ENCODE data around the gene GPC1. TPM values are rescaled to one million over a fixed set of nuclear protein-coding genes. Genes with fewer than 3 reads are reported as not detected.
A peak's percentile ranks its signal among the peaks of the same experiment; 100 is the strongest.
"Not testable (repeated sequence)": the region's sequence is repeated elsewhere in the genome, so short reads cannot be mapped to it uniquely, and the experiment has no call there.

Gene GPC1
- 0.19 TPM for polyA plus RNA-seq (2012; ENCODE audit: low read depth, missing spikeins)

GRCh38 chr2:240435457-240435947 lies at the start of gene GPC1:
GPC1 (plus strand) TSS chr2:240435663; CDS start chr2:240435919, 256 bp downstream.
- no peak for TF ChIP-seq POLR2A (IDR thresholded peaks at IDR 0.05; ENCODE audit: low read depth, low read length)
- no peak for TF ChIP-seq TAF1 (IDR thresholded peaks at IDR 0.05; ENCODE audit: low read depth, low read length)
- no peak for TF ChIP-seq PAX5 (IDR thresholded peaks at IDR 0.05; ENCODE audit: insufficient read depth, low read length, severe bottlenecking)
- TF ChIP-seq POLR2AphosphoS5 (IDR thresholded peaks at IDR 0.05; ENCODE audit: low read depth, low read length): no peak
- TF ChIP-seq POU2F2 (IDR thresholded peaks at IDR 0.05; ENCODE audit: low read depth, low read length): no peak
- no peak for TF ChIP-seq SPI1 (IDR thresholded peaks at IDR 0.05; ENCODE audit: low read depth, low read length)
- DNase-seq (ENCODE audit: insufficient read length, low spot score) (peak; percentile 75), FAIRE-seq (no peak)

- TF ChIP-seq TAF1 (IDR thresholded peaks at IDR 0.05; ENCODE audit: low read depth, low read length) (no peak), PAX5 (IDR thresholded peaks at IDR 0.05; ENCODE audit: insufficient read depth, low read length, severe bottlenecking) (no peak)
- FAIRE-seq: no peak
- DNase-seq (ENCODE audit: insufficient read length, low spot score): no peak
Observed at GRCh38 chr2:240386326-240386725, 49.1 kb upstream of the GPC1 start.

- not testable (repeated sequence) for FAIRE-seq; DNase-seq (ENCODE audit: insufficient read length, low spot score)
Observed at GRCh38 chr2:240386743-240387142, 48.7 kb upstream of the GPC1 start.

GRCh38 chr2:240387325-240387668 lies 48.2 kb upstream of the GPC1 start:
- DNase-seq (ENCODE audit: insufficient read length, low spot score) (no peak), FAIRE-seq (no peak)
- TF ChIP-seq SPI1 (IDR thresholded peaks at IDR 0.05; ENCODE audit: low read depth, low read length) (no peak), POLR2A (IDR thresholded peaks at IDR 0.05; ENCODE audit: low read depth, low read length) (no peak), POU2F2 (IDR thresholded peaks at IDR 0.05; ENCODE audit: low read depth, low read length) (no peak)

- TF ChIP-seq TAF1 (IDR thresholded peaks at IDR 0.05; ENCODE audit: low read depth, low read length) (no peak), PAX5 (IDR thresholded peaks at IDR 0.05; ENCODE audit: insufficient read depth, low read length, severe bottlenecking) (no peak), POU2F2 (IDR thresholded peaks at IDR 0.05; ENCODE audit: low read depth, low read length) (no peak), SPI1 (IDR thresholded peaks at IDR 0.05; ENCODE audit: low read depth, low read length) (no peak), POLR2AphosphoS5 (IDR thresholded peaks at IDR 0.05; ENCODE audit: low read depth, low read length) (no peak), POLR2A (IDR thresholded peaks at IDR 0.05; ENCODE audit: low read depth, low read length) (no peak)
- no peak for DNase-seq (ENCODE audit: insufficient read length, low spot score)
- FAIRE-seq: no peak
Observed at GRCh38 chr2:240387669-240388358, 47.6 kb upstream of the GPC1 start.

GRCh38 chr2:240388471-240389301 lies 46.8 kb upstream of the GPC1 start:
- FAIRE-seq: no peak
- DNase-seq (ENCODE audit: insufficient read length, low spot score): no peak
- TF ChIP-seq POLR2AphosphoS5 (IDR thresholded peaks at IDR 0.05; ENCODE audit: low read depth, low read length) (no peak), PAX5 (IDR thresholded peaks at IDR 0.05; ENCODE audit: insufficient read depth, low read length, severe bottlenecking) (no peak), SPI1 (IDR thresholded peaks at IDR 0.05; ENCODE audit: low read depth, low read length) (no peak), POLR2A (IDR thresholded peaks at IDR 0.05; ENCODE audit: low read depth, low read length) (no peak), POU2F2 (IDR thresholded peaks at IDR 0.05; ENCODE audit: low read depth, low read length) (no peak), TAF1 (IDR thresholded peaks at IDR 0.05; ENCODE audit: low read depth, low read length) (no peak)

- no peak for DNase-seq (ENCODE audit: insufficient read length, low spot score)
- no peak for FAIRE-seq
- no peak for TF ChIP-seq SPI1 (IDR thresholded peaks at IDR 0.05; ENCODE audit: low read depth, low read length)
- no peak for TF ChIP-seq POU2F2 (IDR thresholded peaks at IDR 0.05; ENCODE audit: low read depth, low read length)
- TF ChIP-seq POLR2A (IDR thresholded peaks at IDR 0.05; ENCODE audit: low read depth, low read length): no peak
- TF ChIP-seq PAX5 (IDR thresholded peaks at IDR 0.05; ENCODE audit: insufficient read depth, low read length, severe bottlenecking): no peak
- no peak for TF ChIP-seq POLR2AphosphoS5 (IDR thresholded peaks at IDR 0.05; ENCODE audit: low read depth, low read length)
- TF ChIP-seq TAF1 (IDR thresholded peaks at IDR 0.05; ENCODE audit: low read depth, low read length): no peak
Observed at GRCh38 chr2:240389302-240389805, 46.1 kb upstream of the GPC1 start.

- TF ChIP-seq POLR2AphosphoS5 (IDR thresholded peaks at IDR 0.05; ENCODE audit: low read depth, low read length) (no peak), POU2F2 (IDR thresholded peaks at IDR 0.05; ENCODE audit: low read depth, low read length) (no peak), POLR2A (IDR thresholded peaks at IDR 0.05; ENCODE audit: low read depth, low read length) (no peak), SPI1 (IDR thresholded peaks at IDR 0.05; ENCODE audit: low read depth, low read length) (no peak), TAF1 (IDR thresholded peaks at IDR 0.05; ENCODE audit: low read depth, low read length) (no peak), PAX5 (IDR thresholded peaks at IDR 0.05; ENCODE audit: insufficient read depth, low read length, severe bottlenecking) (no peak)
- DNase-seq (ENCODE audit: insufficient read length, low spot score) (no peak), FAIRE-seq (no peak)
Observed at GRCh38 chr2:240390091-240391073, 45.1 kb upstream of the GPC1 start.

Measured in GM12891 (cell line).